SK-N-SH treated with all-trans-retinoic acid at 6 μM for 48 hours (cell line): ENCODE measurements around the gene MAP7D2.

ENCODE experiments used
- ATAC-seq: fragments of 200-7000 bp; cut with Tn5 transposase; 3 replicates; pipeline ENCODE4 v1.9.1; 2020; ENCODE audit warnings: mild to moderate bottlenecking, moderate library complexity
- ARNTL ChIP-seq: fragments of 450-650 bp; formaldehyde crosslinking; IDR thresholded peaks from 2 replicates; pipeline ENCODE4 v1.5.0; 2020; ENCODE audit warnings: low read depth, mild to moderate bottlenecking, moderate library complexity, borderline replicate concordance
- BACH2 ChIP-seq: fragments of 250-450 bp; sonication (Bioruptor Pico); IDR thresholded peaks from 2 replicates; pipeline ENCODE4 v1.9.0; 2021; ENCODE audit warnings: mild to moderate bottlenecking, borderline replicate concordance
- CSDC2 ChIP-seq: fragments of 250-450 bp; sonication (Bioruptor Pico); IDR thresholded peaks from 2 replicates; pipeline ENCODE4 v1.5.0; 2020; ENCODE audit warnings: mild to moderate bottlenecking, moderate library complexity
- ESRRG ChIP-seq: fragments of 250-450 bp; sonication (Bioruptor Pico); IDR thresholded peaks from 2 replicates; pipeline ENCODE4 v1.6.1; 2021; ENCODE audit warnings: mild to moderate bottlenecking
- GLIS3 ChIP-seq: fragments of 250-450 bp; sonication (Bioruptor Pico); IDR thresholded peaks from 2 replicates; pipeline ENCODE4 v1.5.0; 2020; ENCODE audit warnings: mild to moderate bottlenecking, moderate library complexity
- OSR1 ChIP-seq: fragments of 250-450 bp; sonication (Bioruptor Pico); IDR thresholded peaks from 2 replicates; pipeline ENCODE4 v1.8.0; 2022; ENCODE audit warnings: moderate library complexity, mild to moderate bottlenecking, inconsistent platforms
- RARB ChIP-seq: fragments of 250-450 bp; sonication (Bioruptor Pico); IDR thresholded peaks from 2 replicates; pipeline ENCODE4 v1.8.0; 2021; ENCODE audit warnings: mild to moderate bottlenecking, moderate library complexity
- SNAI2 ChIP-seq: fragments of 250-450 bp; sonication (Bioruptor Pico); IDR thresholded peaks from 2 replicates; pipeline ENCODE4 v1.5.0; 2020; ENCODE audit warnings: mild to moderate bottlenecking, moderate library complexity
- TCF4 ChIP-seq: fragments of 250-450 bp; sonication (Bioruptor Pico); IDR thresholded peaks from 2 replicates; pipeline ENCODE4 v1.8.0; 2021; ENCODE audit warnings: mild to moderate bottlenecking, moderate library complexity, borderline replicate concordance
- TOX ChIP-seq: fragments of 250-450 bp; sonication (Bioruptor Pico); IDR thresholded peaks from 2 replicates; pipeline ENCODE4 v1.8.0; 2021; ENCODE audit warnings: mild to moderate bottlenecking, moderate library complexity, borderline replicate concordance
- TSHZ2 ChIP-seq: fragments of 250-450 bp; sonication (Bioruptor Pico); IDR thresholded peaks from 2 replicates; pipeline ENCODE4 v1.5.0; 2020; ENCODE audit warnings: mild to moderate bottlenecking, moderate library complexity
- ZC3H10 ChIP-seq: fragments of 250-450 bp; sonication (Bioruptor Pico); IDR thresholded peaks from 2 replicates; pipeline ENCODE4 v1.5.1; 2021; ENCODE audit warnings: mild to moderate bottlenecking, moderate library complexity
- ZFP3 ChIP-seq: fragments of 250-450 bp; sonication (Bioruptor Pico); IDR thresholded peaks from 2 replicates; pipeline ENCODE4 v1.5.0; 2020; ENCODE audit warnings: mild to moderate bottlenecking, moderate library complexity
- ZFP30 ChIP-seq: fragments of 450-650 bp; formaldehyde crosslinking; IDR thresholded peaks from 2 replicates; pipeline ENCODE4 v1.5.0; 2022; ENCODE audit warnings: mild to moderate bottlenecking, moderate library complexity
- ZNF565 ChIP-seq: fragments of 450-650 bp; formaldehyde crosslinking; conservative IDR thresholded peaks from 2 replicates; pipeline ENCODE4 v1.5.0; 2020; ENCODE audit warnings: low read depth, mild to moderate bottlenecking, moderate library complexity
- ZNF70 ChIP-seq: fragments of 450-650 bp; formaldehyde crosslinking; IDR thresholded peaks from 2 replicates; pipeline ENCODE4 v1.5.0; 2020; ENCODE audit warnings: mild to moderate bottlenecking, moderate library complexity
- ZNF8 ChIP-seq: fragments of 450-650 bp; formaldehyde crosslinking; IDR thresholded peaks from 2 replicates; pipeline ENCODE4 v1.5.0; 2020; ENCODE audit warnings: mild to moderate bottlenecking, moderate library complexity
- TF ChIP-seq, protein P1 (sequence below): fragments of 250-450 bp; sonication (Bioruptor Pico); IDR thresholded peaks from 2 replicates; pipeline ENCODE4 v1.5.1; 2021; ENCODE audit warnings: mild to moderate bottlenecking, moderate library complexity
- TF ChIP-seq, protein P2 (sequence below): fragments of 250-450 bp; sonication (Bioruptor Pico); IDR thresholded peaks from 2 replicates; pipeline ENCODE4 v1.8.0; 2021; ENCODE audit warnings: low read depth, mild to moderate bottlenecking, moderate library complexity, borderline replicate concordance
- TF ChIP-seq, protein P3 (sequence below): fragments of 250-450 bp; sonication (Bioruptor Pico); IDR thresholded peaks from 2 replicates; pipeline ENCODE4 v1.8.0; 2020; ENCODE audit warnings: mild to moderate bottlenecking, moderate library complexity, borderline replicate concordance

Gene MAP7D2

GRCh38 chrX:20063716-20064351 lies 52.9 kb downstream of the MAP7D2 start:
- ATAC-seq, result no peak
- TF ChIP-seq RARB (no peak), ZFP30 (CRISPR knock-in tag) (no peak), TOX (no peak), TSHZ2 (CRISPR knock-in tag) (no peak), OSR1 (CRISPR knock-in tag) (no peak), ZFP3 (CRISPR knock-in tag) (no peak), ESRRG (CRISPR knock-in tag) (no peak), BACH2 (no peak), ZNF8 (CRISPR knock-in tag) (no peak), CSDC2 (CRISPR knock-in tag) (no peak), ZNF565 (CRISPR knock-in tag) (no peak)
- TF ChIP-seq, protein P1, sequence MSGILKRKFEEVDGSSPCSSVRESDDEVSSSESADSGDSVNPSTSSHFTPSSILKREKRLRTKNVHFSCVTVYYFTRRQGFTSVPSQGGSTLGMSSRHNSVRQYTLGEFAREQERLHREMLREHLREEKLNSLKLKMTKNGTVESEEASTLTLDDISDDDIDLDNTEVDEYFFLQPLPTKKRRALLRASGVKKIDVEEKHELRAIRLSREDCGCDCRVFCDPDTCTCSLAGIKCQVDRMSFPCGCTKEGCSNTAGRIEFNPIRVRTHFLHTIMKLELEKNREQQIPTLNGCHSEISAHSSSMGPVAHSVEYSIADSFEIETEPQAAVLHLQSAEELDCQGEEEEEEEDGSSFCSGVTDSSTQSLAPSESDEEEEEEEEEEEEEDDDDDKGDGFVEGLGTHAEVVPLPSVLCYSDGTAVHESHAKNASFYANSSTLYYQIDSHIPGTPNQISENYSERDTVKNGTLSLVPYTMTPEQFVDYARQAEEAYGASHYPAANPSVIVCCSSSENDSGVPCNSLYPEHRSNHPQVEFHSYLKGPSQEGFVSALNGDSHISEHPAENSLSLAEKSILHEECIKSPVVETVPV (CRISPR knock-in tag), result no peak
- TF ChIP-seq, protein P2, sequence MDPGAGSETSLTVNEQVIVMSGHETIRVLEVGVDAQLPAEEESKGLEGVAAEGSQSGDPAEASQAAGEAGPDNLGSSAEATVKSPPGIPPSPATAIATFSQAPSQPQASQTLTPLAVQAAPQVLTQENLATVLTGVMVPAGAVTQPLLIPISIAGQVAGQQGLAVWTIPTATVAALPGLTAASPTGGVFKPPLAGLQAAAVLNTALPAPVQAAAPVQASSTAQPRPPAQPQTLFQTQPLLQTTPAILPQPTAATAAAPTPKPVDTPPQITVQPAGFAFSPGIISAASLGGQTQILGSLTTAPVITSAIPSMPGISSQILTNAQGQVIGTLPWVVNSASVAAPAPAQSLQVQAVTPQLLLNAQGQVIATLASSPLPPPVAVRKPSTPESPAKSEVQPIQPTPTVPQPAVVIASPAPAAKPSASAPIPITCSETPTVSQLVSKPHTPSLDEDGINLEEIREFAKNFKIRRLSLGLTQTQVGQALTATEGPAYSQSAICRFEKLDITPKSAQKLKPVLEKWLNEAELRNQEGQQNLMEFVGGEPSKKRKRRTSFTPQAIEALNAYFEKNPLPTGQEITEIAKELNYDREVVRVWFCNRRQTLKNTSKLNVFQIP, result no peak

DNA sequence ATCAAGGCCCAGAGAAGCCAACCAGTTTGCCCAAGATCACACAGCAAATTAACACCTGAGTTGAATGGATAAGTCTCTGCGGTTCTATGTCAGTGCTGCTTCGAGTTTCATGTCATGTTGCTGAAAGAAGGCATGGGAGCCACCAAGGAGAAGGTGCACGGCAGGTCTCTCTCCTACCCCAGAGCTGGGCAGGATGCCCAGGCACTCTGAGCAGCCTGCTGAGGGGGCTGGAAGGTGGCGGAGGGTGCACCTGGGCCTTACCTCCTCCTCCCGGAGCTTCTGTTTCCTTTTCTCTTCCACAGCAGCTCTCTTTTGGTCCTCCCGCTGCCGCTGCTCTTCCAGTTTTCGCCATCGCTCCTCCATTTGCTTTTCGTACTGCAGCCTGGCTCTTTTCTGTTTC lies 53.6 kb downstream of the MAP7D2 start:
- ATAC-seq, result no peak
- TF ChIP-seq GLIS3 (CRISPR knock-in tag) (no peak), RARB (no peak), ZNF565 (CRISPR knock-in tag) (no peak), BACH2 (no peak), ZFP3 (CRISPR knock-in tag) (no peak), TCF4 (no peak), ARNTL (CRISPR knock-in tag) (no peak), ZC3H10 (CRISPR knock-in tag) (no peak)
- TF ChIP-seq, protein P1 (CRISPR knock-in tag), result no peak

GRCh38 chrX:20061855-20062254 lies 54.9 kb downstream of the MAP7D2 start:
- no peak for ATAC-seq
- TF ChIP-seq BACH2, result no peak
- TF ChIP-seq ZNF565 (CRISPR knock-in tag), result no peak
- TF ChIP-seq SNAI2, result no peak
- TF ChIP-seq, protein P3, sequence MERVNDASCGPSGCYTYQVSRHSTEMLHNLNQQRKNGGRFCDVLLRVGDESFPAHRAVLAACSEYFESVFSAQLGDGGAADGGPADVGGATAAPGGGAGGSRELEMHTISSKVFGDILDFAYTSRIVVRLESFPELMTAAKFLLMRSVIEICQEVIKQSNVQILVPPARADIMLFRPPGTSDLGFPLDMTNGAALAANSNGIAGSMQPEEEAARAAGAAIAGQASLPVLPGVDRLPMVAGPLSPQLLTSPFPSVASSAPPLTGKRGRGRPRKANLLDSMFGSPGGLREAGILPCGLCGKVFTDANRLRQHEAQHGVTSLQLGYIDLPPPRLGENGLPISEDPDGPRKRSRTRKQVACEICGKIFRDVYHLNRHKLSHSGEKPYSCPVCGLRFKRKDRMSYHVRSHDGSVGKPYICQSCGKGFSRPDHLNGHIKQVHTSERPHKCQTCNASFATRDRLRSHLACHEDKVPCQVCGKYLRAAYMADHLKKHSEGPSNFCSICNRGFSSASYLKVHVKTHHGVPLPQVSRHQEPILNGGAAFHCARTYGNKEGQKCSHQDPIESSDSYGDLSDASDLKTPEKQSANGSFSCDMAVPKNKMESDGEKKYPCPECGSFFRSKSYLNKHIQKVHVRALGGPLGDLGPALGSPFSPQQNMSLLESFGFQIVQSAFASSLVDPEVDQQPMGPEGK, result no peak
- TF ChIP-seq ZNF70 (CRISPR knock-in tag), result no peak
- TF ChIP-seq, protein P2, result no peak
- TF ChIP-seq ESRRG (CRISPR knock-in tag), result no peak
- TF ChIP-seq TSHZ2 (CRISPR knock-in tag), result no peak
- TF ChIP-seq, protein P1 (CRISPR knock-in tag), result no peak
